Transverse colon (tissue), 4 donors: ENCODE measurements around the gene OR5K4. TPM values are rescaled to one million over a fixed set of nuclear protein-coding genes. Genes with fewer than 3 reads are reported as not detected.

Source experiments
- DNase-seq: peaks from one replicate; pipeline ENCODE4 v3.0.0-alpha.2; 2019
- H3K27ac ChIP-seq, 4 donors: fragments of 200-600 bp; sonication (generic); 2 replicates each; pipeline ENCODE4 v1.5.1; 2016 to 2018; ENCODE audit warnings: inconsistent platforms in 4 of 4
- H3K27me3 ChIP-seq: fragments of 200-600 bp; sonication (generic); 2 replicates; pipeline ENCODE4 v1.5.1; 2017; ENCODE audit warnings: inconsistent platforms
- H3K36me3 ChIP-seq, 4 donors: fragments of 200-600 bp; sonication (generic); 2 replicates each; pipeline ENCODE4 v1.5.1; 2017 to 2019; ENCODE audit warnings: inconsistent platforms in 4 of 4
- H3K4me1 ChIP-seq, 4 donors: fragments of 200-600 bp; sonication (generic); 2 replicates each; pipeline ENCODE4 v1.5.1; 2017 to 2020; ENCODE audit warnings: inconsistent platforms in 4 of 4
- H3K4me3 ChIP-seq, 4 donors: fragments of 200-600 bp; sonication (generic); 1 replicate in 1 of 4; 2 replicates in 3 of 4; pipeline versions ENCODE4 v1.5.1 to v1.6.1; 2017 to 2019; ENCODE audit warnings: inconsistent platforms in 4 of 4
- H3K9me3 ChIP-seq, 2 donors: fragments of 200-600 bp; sonication (generic); 2 replicates each; pipeline ENCODE4 v1.5.1; 2017 to 2019; ENCODE audit warnings: inconsistent platforms in 2 of 2
- CTCF ChIP-seq, 5 experiments: fragments of 200-600 bp in 3 of 5; fragments of 450-650 bp in 2 of 5; sonication (generic) in 3 of 5; IDR thresholded peaks; 1 replicate in 2 of 5; 2 replicates in 3 of 5; pipeline ENCODE4 v1.5.1; 2016 to 2017; ENCODE audit warnings: antibody characterized with exemption in 5 of 5, inconsistent platforms in 3 of 5, mild to moderate bottlenecking in 2 of 5, moderate library complexity in 1 of 5
- EP300 ChIP-seq: sonication (generic); formaldehyde crosslinking; IDR thresholded peaks from one replicate; pipeline ENCODE4 v1.6.1; 2017; ENCODE audit warnings: antibody characterized with exemption, low read depth
- POLR2A ChIP-seq: fragments of 450-650 bp; IDR thresholded peaks from one replicate; pipeline ENCODE4 v1.6.1; 2016; ENCODE audit warnings: antibody characterized with exemption, mild to moderate bottlenecking, moderate library complexity
- POLR2AphosphoS5 ChIP-seq, 3 donors: sonication (generic); formaldehyde crosslinking; IDR thresholded peaks; one replicate each; pipeline ENCODE4 v1.6.1; 2016; ENCODE audit warnings: antibody characterized with exemption in 3 of 3
- WGBS, 2 donors: methylation state at CpG; one replicate each; pipeline ENCODE4 v1.1.5; 2018; ENCODE audit warnings: low coverage in 1 of 2; 5-methylcytosine and 5-hydroxymethylcytosine counted together
- in situ Hi-C, 4 donors: fragments of 200-750 bp; cut with MboI; loops; one replicate each; pipeline versions ENCODE4 v1.15.0 to v1.15.1; 2017; ENCODE audit warnings: low sequenced_read_pairs in 3 of 4, low pct_ligation_motif_present in 1 of 4, low pct_unique_long_range_greater_than_20kb in 1 of 4
- intact Hi-C: fragments of 100-400 bp; cut with DNase I; formaldehyde crosslinking; loops from one replicate; pipeline ENCODE4 v1.15.1; 2023; ENCODE audit warnings: low total_unique reads
- total RNA-seq, 4 donors: library from RNA; depleted of rRNA; stranded (reverse); fragments of >200 nt; gene quantifications; one replicate each; pipeline ENCODE4 v1.1.0, GENCODE V29; 2016

The OR5K4 gene
- total RNA-seq: not detected

GRCh38 chr3:98353554-98353953 lies at the start of gene OR5K4:
TSS of gene OR5K4 (plus strand) at chr3:98353854. CDS start at chr3:98353854, 0 bp downstream.
- Histone ChIP-seq H3K9me3 (no peaks in the 10 kb centered on the region), H3K36me3 (no peaks in the 10 kb centered on the region), H3K4me3 (no peak within 1 kb of the TSS), H3K4me1 (no peaks in the 10 kb centered on the region), H3K27ac (no peak within 1 kb of the TSS), H3K27me3 (no peaks in the 10 kb centered on the region)
- TF ChIP-seq POLR2AphosphoS5 (IDR thresholded peaks at IDR 0.05) (no peak), EP300 (no peak), POLR2A (no peak), CTCF (IDR thresholded peaks at IDR 0.05) (no peak)
- in situ Hi-C loops: no loop called here
- no peak for DNase-seq
- WGBS, 2 donors: 71 to 88% methylated on average over 1 to 2 of the region's 2 CpGs
- intact Hi-C loops: no loop called here

- Histone ChIP-seq H3K27me3 (no peaks in the 10 kb centered on the region), H3K4me3 (no peak overlapping the region), H3K9me3 (no peaks in the 10 kb centered on the region), H3K27ac (no peak overlapping the region), H3K36me3 (no peaks in the 10 kb centered on the region), H3K4me1 (no peaks in the 10 kb centered on the region)
- DNase-seq: no peak
- no peak for TF ChIP-seq POLR2A
- no peak for TF ChIP-seq EP300
- TF ChIP-seq CTCF (IDR thresholded peaks at IDR 0.05): no peak
- no peak for TF ChIP-seq POLR2AphosphoS5 (IDR thresholded peaks at IDR 0.05)
- WGBS, 2 donors: 50 to 65% methylated on average over 1 to 2 of the region's 2 CpGs
- intact Hi-C loops: loop anchor here (10.0 kb wide), 1 partner anchor 277 kb away; no protein-coding TSS in a partner anchor
- in situ Hi-C loops: no loop called here
Observed at GRCh38 chr3:98322101-98322500, 31.6 kb upstream of the OR5K4 start.

- in situ Hi-C loops: no loop called here
- Histone ChIP-seq H3K9me3 (no peaks in the 10 kb centered on the region), H3K27ac (no peak overlapping the region), H3K27me3 (no peaks in the 10 kb centered on the region), H3K4me1 (no peaks in the 10 kb centered on the region), H3K36me3 (no peaks in the 10 kb centered on the region), H3K4me3 (no peak overlapping the region)
- no peak for DNase-seq
- intact Hi-C loops: loop anchor here (10.0 kb wide), 1 partner anchor 278 kb away; no protein-coding TSS in a partner anchor
- no peak for TF ChIP-seq POLR2A
- WGBS, 2 donors: 59 to 66% methylated on average over 2 of the region's 2 CpGs
Observed at GRCh38 chr3:98322686-98323085, 31.0 kb upstream of the OR5K4 start.

- H3K4me3 ChIP-seq: no peak overlapping the region
- no peak for DNase-seq
- intact Hi-C loops (loop anchor here (10.0 kb wide), 1 partner anchor 279 kb away; no protein-coding TSS in a partner anchor), in situ Hi-C loops (no loop called here)
- TF ChIP-seq POLR2AphosphoS5 (IDR thresholded peaks at IDR 0.05): no peak
- no peak for TF ChIP-seq CTCF (IDR thresholded peaks at IDR 0.05)
- TF ChIP-seq POLR2A: no peak
- TF ChIP-seq EP300: no peak
- H3K27me3 ChIP-seq: no peaks in the 10 kb centered on the region
- no peaks in the 10 kb centered on the region for H3K9me3 ChIP-seq
- no peaks in the 10 kb centered on the region for H3K36me3 ChIP-seq
- no peaks in the 10 kb centered on the region for H3K4me1 ChIP-seq
- no peak overlapping the region for H3K27ac ChIP-seq
Observed at GRCh38 chr3:98323425-98323824, 30.2 kb upstream of the OR5K4 start.

GRCh38 chr3:98325055-98325454 lies 28.6 kb upstream of the OR5K4 start:
- Histone ChIP-seq H3K27ac (no peak overlapping the region), H3K4me3 (no peak overlapping the region), H3K27me3 (no peaks in the 10 kb centered on the region), H3K9me3 (no peaks in the 10 kb centered on the region), H3K4me1 (no peaks in the 10 kb centered on the region), H3K36me3 (no peaks in the 10 kb centered on the region)
- WGBS, 2 donors: 70 to 72% methylated on average over 8 to 12 of the region's 12 CpGs
- intact Hi-C loops (loop anchor here (10.0 kb wide), 1 partner anchor 280 kb away; no protein-coding TSS in a partner anchor), in situ Hi-C loops (loop anchor here in 3 of 4 donors (25.0 kb wide), 3 partner anchors 262 to 538 kb away; partner anchors contain the start of genes CPOX (in 2 of the 3) and GABRR3 (in 1 of the 3))
- TF ChIP-seq POLR2A (no peak), POLR2AphosphoS5 (IDR thresholded peaks at IDR 0.05) (no peak), CTCF (IDR thresholded peaks at IDR 0.05) (no peak), EP300 (no peak)
- no peak for DNase-seq
